Neural cell (in vitro differentiated cells): ENCODE measurements around the gene SNX13. TPM values are rescaled to one million over a fixed set of nuclear protein-coding genes. Genes with fewer than 3 reads are reported as not detected.

Experiments used
- H2AFZ ChIP-seq: fragments of 200-600, 300-800 bp; sonication (generic), shearing (Covaris generic); 2 replicates; pipeline ENCODE4 v1.6.0; 2014; ENCODE audit warnings: low read depth, mild to moderate bottlenecking, antibody characterized with exemption, low read length, moderate library complexity
- H3F3A ChIP-seq: fragments of 200-600 bp; shearing (Covaris generic); 2 replicates; pipeline ENCODE4 v1.6.1; 2016; ENCODE audit warnings: mild to moderate bottlenecking, moderate library complexity, mixed read lengths, antibody characterized with exemption, low read length; ENCODE audit not compliant: insufficient read depth, poor library complexity, severe bottlenecking
- H3K27ac ChIP-seq: fragments of 200-600, 300-800 bp; sonication (generic), shearing (Covaris generic); 2 replicates; pipeline ENCODE4 v1.5.1; 2014; ENCODE audit warnings: mild to moderate bottlenecking, low read length, moderate library complexity
- H3K27me3 ChIP-seq: fragments of 300-800, 200-600 bp; sonication (generic), shearing (Covaris generic); 2 replicates; pipeline ENCODE4 v1.6.0; 2014; ENCODE audit warnings: mild to moderate bottlenecking, low read depth, low read length, moderate library complexity; ENCODE audit not compliant: insufficient read depth
- H3K36me3 ChIP-seq: fragments of 300-800, 200-600 bp; sonication (generic), shearing (Covaris generic); 2 replicates; pipeline ENCODE4 v1.5.1; 2014; ENCODE audit warnings: mild to moderate bottlenecking, antibody characterized with exemption, low read length, moderate library complexity; ENCODE audit not compliant: insufficient read depth
- H3K4me2 ChIP-seq: fragments of 300-800, 200-600 bp; sonication (generic), shearing (Covaris generic); 2 replicates; pipeline ENCODE4 v1.6.0; 2014; ENCODE audit warnings: mild to moderate bottlenecking, low read length
- H3K4me3 ChIP-seq: fragments of 300-800, 200-600 bp; sonication (generic), shearing (Covaris generic); 2 replicates; pipeline ENCODE4 v1.5.1; 2014; ENCODE audit warnings: mild to moderate bottlenecking, low read length, moderate library complexity
- H3K79me2 ChIP-seq: fragments of 200-600 bp; shearing (Covaris generic); replicated peaks from 2 replicates; pipeline ENCODE4 v1.6.0; 2014; ENCODE audit warnings: mild to moderate bottlenecking, low read length, moderate library complexity; ENCODE audit not compliant: insufficient read depth
- H3K9ac ChIP-seq: fragments of 300-800, 200-600 bp; sonication (generic), shearing (Covaris generic); 2 replicates; pipeline ENCODE4 v1.6.1; 2016; ENCODE audit warnings: mild to moderate bottlenecking, low read length, mixed read lengths
- H3K9me2 ChIP-seq: fragments of 200-600 bp; shearing (Covaris generic); 2 replicates; pipeline ENCODE4 v1.6.1; 2016; ENCODE audit warnings: mild to moderate bottlenecking, low read length, mixed read lengths; ENCODE audit not compliant: insufficient read depth
- H3K9me3 ChIP-seq: fragments of 200-600, 300-800 bp; sonication (generic), shearing (Covaris generic); 2 replicates; pipeline ENCODE4 v1.6.1; 2016; ENCODE audit warnings: mild to moderate bottlenecking, mixed run types, low read length, moderate library complexity, mixed read lengths
- H4K20me1 ChIP-seq: fragments of 200-600 bp; shearing (Covaris generic); 2 replicates; pipeline ENCODE4 v1.6.1; 2016; ENCODE audit warnings: mild to moderate bottlenecking, mixed run types; ENCODE audit not compliant: insufficient read depth
- CTCF ChIP-seq: fragments of 450-650 bp; IDR thresholded peaks from 2 replicates; pipeline ENCODE4 v1.5.1; 2014; ENCODE audit warnings: antibody characterized with exemption, mild to moderate bottlenecking, moderate library complexity; ENCODE audit not compliant: poor library complexity, severe bottlenecking
- EP300 ChIP-seq: fragments of 450-650 bp; conservative IDR thresholded peaks from 2 replicates; pipeline ENCODE4 v1.6.1; 2014; ENCODE audit warnings: antibody characterized with exemption, mild to moderate bottlenecking, moderate library complexity; ENCODE audit not compliant: poor library complexity, severe bottlenecking
- EZH2 ChIP-seq: fragments of 200-600, 300-800 bp; shearing (Covaris generic), sonication (generic); IDR thresholded peaks from 2 replicates; pipeline ENCODE4 v1.6.1; 2014; ENCODE audit warnings: antibody characterized with exemption, low read length, borderline replicate concordance, mild to moderate bottlenecking; ENCODE audit not compliant: insufficient read depth, poor library complexity, severe bottlenecking
- MXI1 ChIP-seq: fragments of 450-650 bp; conservative IDR thresholded peaks from 2 replicates; pipeline ENCODE4 v1.6.1; 2014; ENCODE audit warnings: antibody characterized with exemption, mild to moderate bottlenecking; ENCODE audit not compliant: poor library complexity, severe bottlenecking
- POLR2AphosphoS5 ChIP-seq: IDR thresholded peaks from 2 replicates; pipeline ENCODE4 v1.6.1; 2012
- RAD21 ChIP-seq: fragments of 450-650 bp; conservative IDR thresholded peaks from 2 replicates; pipeline ENCODE4 v1.6.1; 2014; ENCODE audit warnings: antibody characterized with exemption, mild to moderate bottlenecking, moderate library complexity
- SMC3 ChIP-seq: fragments of 450-650 bp; conservative IDR thresholded peaks from 2 replicates; pipeline ENCODE4 v1.6.1; 2014; ENCODE audit warnings: antibody characterized with exemption, mild to moderate bottlenecking, moderate library complexity; ENCODE audit not compliant: poor library complexity
- TAF1 ChIP-seq: IDR thresholded peaks from 2 replicates; pipeline ENCODE4 v1.6.1; 2012; ENCODE audit warnings: low read depth
- polyA plus RNA-seq: library from polyadenylated mRNA; depleted of rRNA; stranded (reverse); fragments of >200 nt; gene quantifications from 2 replicates; pipeline ENCODE4 v1.2.3, GENCODE V29; 2014
- TF ChIP-seq, protein P1 (sequence below): IDR thresholded peaks from 2 replicates; pipeline ENCODE4 v1.6.1; 2012; ENCODE audit warnings: borderline replicate concordance

Gene SNX13
- polyA plus RNA-seq, 1 donor from 2014 or later, result 50.6 TPM

DNA sequence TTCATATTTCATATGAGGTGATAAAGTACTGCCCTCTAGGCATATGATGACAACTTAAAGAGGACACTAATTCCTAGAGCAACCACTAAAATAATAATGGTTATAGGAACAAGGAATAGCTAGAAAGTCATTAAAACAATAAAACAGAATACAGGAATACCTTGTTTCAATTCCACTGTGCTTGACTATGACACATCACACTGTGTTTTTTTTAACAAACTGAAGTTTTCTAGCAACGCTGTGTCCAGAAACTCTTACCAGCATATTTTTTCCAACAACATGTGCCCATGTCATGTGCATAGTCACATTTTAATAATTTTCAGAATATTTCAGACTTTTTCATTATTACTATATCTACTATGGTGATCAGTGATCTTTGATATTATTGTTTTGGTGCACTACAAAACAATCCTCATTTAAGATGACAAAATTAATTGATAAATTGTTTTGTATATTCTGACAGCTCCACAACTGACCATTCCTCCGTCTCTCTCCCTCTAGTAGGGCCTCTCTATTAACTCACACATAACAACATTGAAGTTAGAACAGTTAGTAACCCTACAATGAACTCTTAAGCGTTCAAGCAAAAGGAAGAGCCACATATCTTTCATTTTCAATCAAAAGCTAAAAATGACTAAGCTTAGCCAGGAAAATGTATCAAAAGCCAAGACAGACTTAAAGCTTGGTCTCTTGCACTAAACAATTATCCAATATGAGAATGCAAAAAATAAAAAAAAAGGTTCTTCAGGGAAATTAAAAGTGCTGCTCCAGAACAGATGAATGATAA lies 85.8 kb downstream of the SNX13 start:
- H3K79me2 ChIP-seq, result no peaks in the 10 kb centered on the region
- H4K20me1 ChIP-seq, result no peaks in the 10 kb centered on the region
- H2AFZ ChIP-seq, result no peak overlapping the region
- TF ChIP-seq RAD21, result no peak
- TF ChIP-seq MXI1, result no peak
- TF ChIP-seq EZH2, result no peak
- TF ChIP-seq TAF1, result no peak
- TF ChIP-seq, protein P1, sequence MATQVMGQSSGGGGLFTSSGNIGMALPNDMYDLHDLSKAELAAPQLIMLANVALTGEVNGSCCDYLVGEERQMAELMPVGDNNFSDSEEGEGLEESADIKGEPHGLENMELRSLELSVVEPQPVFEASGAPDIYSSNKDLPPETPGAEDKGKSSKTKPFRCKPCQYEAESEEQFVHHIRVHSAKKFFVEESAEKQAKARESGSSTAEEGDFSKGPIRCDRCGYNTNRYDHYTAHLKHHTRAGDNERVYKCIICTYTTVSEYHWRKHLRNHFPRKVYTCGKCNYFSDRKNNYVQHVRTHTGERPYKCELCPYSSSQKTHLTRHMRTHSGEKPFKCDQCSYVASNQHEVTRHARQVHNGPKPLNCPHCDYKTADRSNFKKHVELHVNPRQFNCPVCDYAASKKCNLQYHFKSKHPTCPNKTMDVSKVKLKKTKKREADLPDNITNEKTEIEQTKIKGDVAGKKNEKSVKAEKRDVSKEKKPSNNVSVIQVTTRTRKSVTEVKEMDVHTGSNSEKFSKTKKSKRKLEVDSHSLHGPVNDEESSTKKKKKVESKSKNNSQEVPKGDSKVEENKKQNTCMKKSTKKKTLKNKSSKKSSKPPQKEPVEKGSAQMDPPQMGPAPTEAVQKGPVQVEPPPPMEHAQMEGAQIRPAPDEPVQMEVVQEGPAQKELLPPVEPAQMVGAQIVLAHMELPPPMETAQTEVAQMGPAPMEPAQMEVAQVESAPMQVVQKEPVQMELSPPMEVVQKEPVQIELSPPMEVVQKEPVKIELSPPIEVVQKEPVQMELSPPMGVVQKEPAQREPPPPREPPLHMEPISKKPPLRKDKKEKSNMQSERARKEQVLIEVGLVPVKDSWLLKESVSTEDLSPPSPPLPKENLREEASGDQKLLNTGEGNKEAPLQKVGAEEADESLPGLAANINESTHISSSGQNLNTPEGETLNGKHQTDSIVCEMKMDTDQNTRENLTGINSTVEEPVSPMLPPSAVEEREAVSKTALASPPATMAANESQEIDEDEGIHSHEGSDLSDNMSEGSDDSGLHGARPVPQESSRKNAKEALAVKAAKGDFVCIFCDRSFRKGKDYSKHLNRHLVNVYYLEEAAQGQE, result no peak
- TF ChIP-seq POLR2AphosphoS5, result no peak
- no peak for TF ChIP-seq CTCF
- no peak for TF ChIP-seq SMC3
- no peak for TF ChIP-seq EP300
- no peaks in the 10 kb centered on the region for H3K27me3 ChIP-seq
- H3K36me3 ChIP-seq, result peaks cover 9% of the 10 kb centered on the region
- H3K9me3 ChIP-seq, result no peaks in the 10 kb centered on the region
- no peak overlapping the region for H3K4me3 ChIP-seq
- no peak overlapping the region for H3K4me2 ChIP-seq
- H3K9me2 ChIP-seq, result no peaks in the 10 kb centered on the region
- no peaks in the 10 kb centered on the region for H3F3A ChIP-seq
- no peak overlapping the region for H3K27ac ChIP-seq
- no peak overlapping the region for H3K9ac ChIP-seq

DNA sequence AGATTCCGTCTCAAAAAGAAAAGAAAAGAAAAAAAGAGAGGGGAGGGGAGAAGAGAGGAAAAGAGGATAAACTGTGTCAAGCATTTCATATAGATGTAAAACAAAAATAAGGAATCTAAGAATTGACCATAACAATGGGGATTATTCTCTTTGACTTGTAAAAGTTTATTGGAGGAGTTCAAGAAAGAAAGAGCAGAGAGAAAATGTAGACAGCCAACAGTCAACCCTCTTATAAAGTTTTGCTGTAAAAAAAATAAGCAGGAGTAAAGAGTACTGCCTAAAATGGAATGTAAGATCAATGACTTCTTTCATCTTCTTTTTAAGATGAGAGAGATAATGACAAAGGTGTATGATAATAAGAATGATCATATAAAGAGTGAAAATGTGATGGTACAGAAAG lies 87.9 kb downstream of the SNX13 start:
- H3K79me2 ChIP-seq, result no peaks in the 10 kb centered on the region
- H4K20me1 ChIP-seq, result no peaks in the 10 kb centered on the region
- H3F3A ChIP-seq, result no peaks in the 10 kb centered on the region
- no peak overlapping the region for H2AFZ ChIP-seq
- no peak overlapping the region for H3K4me2 ChIP-seq
- no peaks in the 10 kb centered on the region for H3K9me3 ChIP-seq
- no peak overlapping the region for H3K27ac ChIP-seq
- H3K4me3 ChIP-seq, result no peak overlapping the region
- H3K9me2 ChIP-seq, result no peaks in the 10 kb centered on the region
- H3K9ac ChIP-seq, result no peak overlapping the region
- peaks cover 4% of the 10 kb centered on the region for H3K36me3 ChIP-seq
- no peaks in the 10 kb centered on the region for H3K27me3 ChIP-seq
- TF ChIP-seq EZH2, result no peak
- no peak for TF ChIP-seq TAF1
- no peak for TF ChIP-seq EP300
- TF ChIP-seq POLR2AphosphoS5, result no peak
- TF ChIP-seq CTCF, result no peak
- TF ChIP-seq SMC3, result no peak
- TF ChIP-seq RAD21, result no peak
- TF ChIP-seq MXI1, result no peak
- TF ChIP-seq, protein P1, result no peak
